Smooth muscle cell (in vitro differentiated cells): Measurements from ENCODE around the gene OR10AG1. TPM values are rescaled to one million over a fixed set of nuclear protein-coding genes. Genes with fewer than 3 reads are reported as not detected.

Source experiments
- DNase-seq: peaks from one replicate; lab custom pipeline; 2025; ENCODE audit not compliant: unreplicated experiment; lab: John Stamatoyannopoulos, UW
- H2AFZ ChIP-seq: fragments of 200-600 bp; sonication (generic); 2 replicates; pipeline ENCODE4 v1.6.0; 2016; ENCODE audit warnings: antibody characterized with exemption, low read depth, mild to moderate bottlenecking
- H3F3A ChIP-seq: fragments of 200-600 bp; sonication (generic); 2 replicates; pipeline ENCODE4 v1.6.0; 2017; ENCODE audit warnings: antibody characterized with exemption, low read depth
- H3K27ac ChIP-seq: fragments of 200-600 bp; sonication (generic); 2 replicates; pipeline ENCODE4 v1.5.1; 2016; ENCODE audit warnings: low read depth, mild to moderate bottlenecking
- H3K27me3 ChIP-seq: fragments of 200-600 bp; sonication (generic); 2 replicates; pipeline ENCODE4 v1.6.1; 2016; ENCODE audit warnings: low read depth, mild to moderate bottlenecking
- H3K36me3 ChIP-seq: fragments of 200-600 bp; sonication (generic); 2 replicates; pipeline ENCODE4 v1.5.1; 2016; ENCODE audit warnings: low read depth
- H3K4me1 ChIP-seq: fragments of 200-600 bp; sonication (generic); 2 replicates; pipeline ENCODE4 v1.5.1; 2016; ENCODE audit warnings: low read depth
- H3K4me2 ChIP-seq: fragments of 200-600 bp; sonication (generic); 2 replicates; pipeline ENCODE4 v1.6.0; 2016; ENCODE audit warnings: mild to moderate bottlenecking
- H3K4me3 ChIP-seq: fragments of 200-600 bp; sonication (generic); 2 replicates; pipeline ENCODE4 v1.5.1; 2016; ENCODE audit warnings: mild to moderate bottlenecking
- H3K79me2 ChIP-seq: fragments of 200-600 bp; sonication (generic); 2 replicates; pipeline ENCODE4 v1.6.0; 2016; ENCODE audit warnings: low read depth, mild to moderate bottlenecking
- H3K9ac ChIP-seq: fragments of 200-600 bp; sonication (generic); 2 replicates; pipeline ENCODE4 v1.6.0; 2016; ENCODE audit warnings: low read depth
- H3K9me3 ChIP-seq: fragments of 200-600 bp; sonication (generic); replicated peaks from 2 replicates; pipeline ENCODE4 v1.5.1; 2016; ENCODE audit warnings: low read depth
- H4K20me1 ChIP-seq: fragments of 200-600 bp; sonication (generic); 2 replicates; pipeline ENCODE4 v1.6.0; 2016; ENCODE audit warnings: low read depth
- WGBS: methylation state at CpG from one replicate; pipeline ENCODE4 v1.1.7; 2016; ENCODE audit warnings: low lambda C conversion rate; 5-methylcytosine and 5-hydroxymethylcytosine counted together
- polyA plus RNA-seq: library from polyadenylated mRNA; unstranded; fragments of >200 nt; fragmentation: Nextera tagmentation; extraction: Ambion mirVana; gene quantifications from 2 replicates; pipeline ENCODE4 v1.2.1, GENCODE V29; 2016
- total RNA-seq: library from RNA; depleted of rRNA; stranded (reverse); fragments of >200 nt; gene quantifications from 2 replicates; pipeline ENCODE4 v1.2.3, GENCODE V29; 2014
- TF ChIP-seq, protein P1 (sequence below): fragments of 200-600 bp; sonication (generic); IDR thresholded peaks from 2 replicates; pipeline ENCODE4 v1.5.1; 2017; ENCODE audit warnings: borderline replicate concordance, mild to moderate bottlenecking, antibody characterized with exemption; ENCODE audit not compliant: insufficient read depth, poor library complexity, severe bottlenecking

The OR10AG1 gene
- total and polyA plus RNA-seq, 2 experiments from 2014 or later, result not detected

DNA sequence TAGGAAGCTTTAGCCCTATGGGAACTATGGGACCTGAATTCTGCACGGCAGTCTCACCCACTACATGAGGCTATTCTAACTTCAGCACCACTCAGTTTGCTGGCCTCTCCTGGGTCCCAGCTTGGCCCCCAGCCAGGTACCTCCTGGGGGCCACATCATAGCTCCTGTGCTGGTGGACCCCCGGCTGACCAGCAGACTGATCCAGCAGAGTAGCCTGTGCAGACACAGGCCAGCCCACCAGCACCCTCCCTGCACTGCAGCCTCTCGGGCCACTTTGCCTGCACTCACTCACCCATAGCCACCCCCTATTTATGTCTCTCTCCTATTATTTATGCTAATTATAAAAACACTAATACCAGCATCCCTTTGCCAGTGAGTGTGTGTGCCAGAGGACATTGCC is 1.2 kb upstream of the OR10AG1 start:
- H3K4me2 ChIP-seq, result no peak overlapping the region
- WGBS, result 91% methylated on average over 3 of the region's 3 CpGs
- DNase-seq, result no peak

DNA sequence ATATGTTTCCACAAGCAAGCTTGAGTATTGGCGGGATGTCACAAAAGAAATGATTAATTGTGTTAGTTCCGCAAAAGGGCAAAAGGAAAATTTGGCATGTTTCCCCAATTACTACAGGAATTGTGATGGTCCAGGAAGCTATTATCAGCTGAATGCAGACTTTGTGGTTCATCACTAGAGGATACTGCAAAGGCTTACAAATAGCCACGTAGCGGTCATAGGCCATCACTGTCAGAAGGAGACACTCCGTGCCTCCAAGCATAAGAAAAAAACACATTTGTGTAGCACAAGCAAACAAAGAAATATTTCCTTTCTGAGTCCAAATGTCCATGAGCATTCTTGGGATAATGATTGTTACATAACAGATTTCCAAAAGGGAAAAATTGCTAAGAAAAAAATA is 1.8 kb downstream of the OR10AG1 start:
- TF ChIP-seq, protein P1, sequence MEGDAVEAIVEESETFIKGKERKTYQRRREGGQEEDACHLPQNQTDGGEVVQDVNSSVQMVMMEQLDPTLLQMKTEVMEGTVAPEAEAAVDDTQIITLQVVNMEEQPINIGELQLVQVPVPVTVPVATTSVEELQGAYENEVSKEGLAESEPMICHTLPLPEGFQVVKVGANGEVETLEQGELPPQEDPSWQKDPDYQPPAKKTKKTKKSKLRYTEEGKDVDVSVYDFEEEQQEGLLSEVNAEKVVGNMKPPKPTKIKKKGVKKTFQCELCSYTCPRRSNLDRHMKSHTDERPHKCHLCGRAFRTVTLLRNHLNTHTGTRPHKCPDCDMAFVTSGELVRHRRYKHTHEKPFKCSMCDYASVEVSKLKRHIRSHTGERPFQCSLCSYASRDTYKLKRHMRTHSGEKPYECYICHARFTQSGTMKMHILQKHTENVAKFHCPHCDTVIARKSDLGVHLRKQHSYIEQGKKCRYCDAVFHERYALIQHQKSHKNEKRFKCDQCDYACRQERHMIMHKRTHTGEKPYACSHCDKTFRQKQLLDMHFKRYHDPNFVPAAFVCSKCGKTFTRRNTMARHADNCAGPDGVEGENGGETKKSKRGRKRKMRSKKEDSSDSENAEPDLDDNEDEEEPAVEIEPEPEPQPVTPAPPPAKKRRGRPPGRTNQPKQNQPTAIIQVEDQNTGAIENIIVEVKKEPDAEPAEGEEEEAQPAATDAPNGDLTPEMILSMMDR, result no peak
- no peak for DNase-seq
- Histone ChIP-seq H3K36me3 (no peaks in the 10 kb centered on the region), H4K20me1 (no peaks in the 10 kb centered on the region), H3F3A (no peaks in the 10 kb centered on the region), H3K9me3 (no peaks in the 10 kb centered on the region), H3K4me1 (no peaks in the 10 kb centered on the region), H3K9ac (no peak overlapping the region), H3K27me3 (no peaks in the 10 kb centered on the region), H3K27ac (no peak overlapping the region), H3K4me3 (no peak overlapping the region), H3K4me2 (no peak overlapping the region), H2AFZ (no peak overlapping the region), H3K79me2 (no peaks in the 10 kb centered on the region)
- WGBS, result 89% methylated on average over 5 of the region's 5 CpGs

More for the DNA sequence above, 1.2 kb upstream of the OR10AG1 start:
- Histone ChIP-seq H3K4me1 (no peaks in the 10 kb centered on the region), H3K79me2 (no peaks in the 10 kb centered on the region), H3K4me3 (no peak overlapping the region), H3K27me3 (no peaks in the 10 kb centered on the region), H3K27ac (no peak overlapping the region), H3K9me3 (no peaks in the 10 kb centered on the region), H3K9ac (no peak overlapping the region), H2AFZ (no peak overlapping the region), H3F3A (no peaks in the 10 kb centered on the region), H4K20me1 (no peaks in the 10 kb centered on the region), H3K36me3 (no peaks in the 10 kb centered on the region)
- TF ChIP-seq, protein P1, result no peak

DNA sequence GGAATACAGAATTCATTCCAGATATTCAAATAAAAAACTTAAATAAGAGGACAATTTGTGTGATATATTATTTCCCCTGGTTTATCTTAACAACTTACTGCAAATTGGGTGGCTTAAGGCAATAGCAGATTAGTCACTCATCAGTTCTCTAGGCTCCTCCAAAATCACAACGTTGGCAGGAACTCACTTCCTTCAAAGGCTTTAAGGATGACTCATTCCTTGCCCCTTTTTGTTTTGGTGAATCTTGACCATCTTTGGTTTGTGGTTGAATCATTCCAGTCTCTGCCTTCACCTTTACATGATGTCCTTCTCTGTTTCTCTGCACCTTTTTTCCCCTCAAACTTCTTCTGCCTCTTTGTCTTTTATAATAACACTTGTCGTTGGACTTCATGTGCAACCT is 3.4 kb downstream of the OR10AG1 start:
- H3K4me1 ChIP-seq, result no peaks in the 10 kb centered on the region
- 45% methylated on average over 2 of the region's 2 CpGs for WGBS
- no peak overlapping the region for H2AFZ ChIP-seq
- no peaks in the 10 kb centered on the region for H3K79me2 ChIP-seq
- no peaks in the 10 kb centered on the region for H3K27me3 ChIP-seq
- no peaks in the 10 kb centered on the region for H3F3A ChIP-seq
- no peaks in the 10 kb centered on the region for H3K9me3 ChIP-seq
- H3K4me2 ChIP-seq, result no peak overlapping the region
- no peak overlapping the region for H3K27ac ChIP-seq
- H3K4me3 ChIP-seq, result no peak overlapping the region
- TF ChIP-seq, protein P1, result no peak
- H4K20me1 ChIP-seq, result no peaks in the 10 kb centered on the region
- no peaks in the 10 kb centered on the region for H3K36me3 ChIP-seq
- no peak for DNase-seq
- no peak overlapping the region for H3K9ac ChIP-seq

DNA sequence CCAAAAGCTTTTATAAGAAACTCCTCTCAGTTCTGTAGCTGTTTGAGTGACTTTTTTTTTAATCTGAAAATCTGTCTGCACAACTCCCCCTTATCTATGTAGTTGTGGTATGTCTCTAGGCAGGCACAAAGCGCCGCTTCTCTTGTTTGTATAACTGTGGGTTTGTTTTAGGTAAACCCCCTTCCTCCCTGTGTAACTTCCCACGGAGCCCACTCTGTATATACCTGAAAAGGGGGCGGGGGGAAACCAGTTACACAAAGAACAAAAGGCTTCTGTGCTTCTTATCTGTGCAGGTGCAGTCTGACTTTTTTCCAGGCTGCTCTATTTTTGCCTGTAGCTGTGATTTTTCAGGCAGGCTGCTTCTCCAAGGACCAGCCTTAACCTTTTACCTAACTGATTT is 13.2 kb downstream of the OR10AG1 start:
- 51% methylated on average over 4 of the region's 4 CpGs for WGBS
- Histone ChIP-seq H3K36me3 (no peaks in the 10 kb centered on the region), H4K20me1 (no peaks in the 10 kb centered on the region), H2AFZ (no peak overlapping the region), H3K79me2 (no peaks in the 10 kb centered on the region), H3K27ac (no peak overlapping the region), H3K4me3 (no peak overlapping the region), H3K4me1 (no peaks in the 10 kb centered on the region), H3K4me2 (no peak overlapping the region), H3K9me3 (no peaks in the 10 kb centered on the region), H3K27me3 (no peaks in the 10 kb centered on the region), H3K9ac (no peak overlapping the region), H3F3A (no peaks in the 10 kb centered on the region)
- TF ChIP-seq, protein P1, result no peak
- no peak for DNase-seq
